ENCODE measurements around the gene ZFX. TPM values are rescaled to one million over a fixed set of nuclear protein-coding genes. Genes with fewer than 3 reads are reported as not detected.
A peak's percentile ranks its signal among the peaks of the same experiment; 100 is the strongest.

Gene ZFX
- total RNA-seq, 1 experiment from 2014 or later = 63.9 TPM

DNA sequence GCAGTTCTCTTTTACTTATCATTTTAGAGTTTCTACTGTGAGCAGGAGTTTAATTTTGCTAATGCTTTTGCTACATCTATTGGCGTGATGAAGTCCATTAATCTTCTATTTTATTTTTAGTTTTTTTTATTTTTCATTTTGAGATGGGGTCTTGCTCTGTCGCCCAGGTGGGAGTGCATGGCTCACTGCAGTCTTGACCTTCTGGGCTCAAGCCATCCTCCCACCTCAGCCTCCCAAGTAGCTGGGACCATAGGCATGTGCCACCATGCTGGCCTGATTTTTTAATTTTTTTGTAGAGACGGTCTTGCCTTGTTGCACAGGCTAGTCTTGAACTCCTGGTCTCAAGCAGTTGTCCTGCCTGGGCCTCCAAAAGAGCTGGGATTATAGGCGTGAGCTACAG is 9.4 kb downstream of the ZFX start:
- POLR2A ChIA-PET (ENCODE audit: low non-redundant PET) = no interaction called here
- CTCF ChIA-PET = no interaction called here
- peaks cover 1% of the 10 kb centered on the region for H3K36me3 ChIP-seq (ENCODE audit: insufficient read depth, low read length, poor library complexity, severe bottlenecking)
- BruUV-seq (replicated peaks) = no TSS peak
- H3K9me3 ChIP-seq (ENCODE audit: low read depth, low read length, poor library complexity, severe bottlenecking) = no peaks in the 10 kb centered on the region
- DNase-seq (ENCODE audit: low spot score) = no peak
- TF ChIP-seq, protein P1, sequence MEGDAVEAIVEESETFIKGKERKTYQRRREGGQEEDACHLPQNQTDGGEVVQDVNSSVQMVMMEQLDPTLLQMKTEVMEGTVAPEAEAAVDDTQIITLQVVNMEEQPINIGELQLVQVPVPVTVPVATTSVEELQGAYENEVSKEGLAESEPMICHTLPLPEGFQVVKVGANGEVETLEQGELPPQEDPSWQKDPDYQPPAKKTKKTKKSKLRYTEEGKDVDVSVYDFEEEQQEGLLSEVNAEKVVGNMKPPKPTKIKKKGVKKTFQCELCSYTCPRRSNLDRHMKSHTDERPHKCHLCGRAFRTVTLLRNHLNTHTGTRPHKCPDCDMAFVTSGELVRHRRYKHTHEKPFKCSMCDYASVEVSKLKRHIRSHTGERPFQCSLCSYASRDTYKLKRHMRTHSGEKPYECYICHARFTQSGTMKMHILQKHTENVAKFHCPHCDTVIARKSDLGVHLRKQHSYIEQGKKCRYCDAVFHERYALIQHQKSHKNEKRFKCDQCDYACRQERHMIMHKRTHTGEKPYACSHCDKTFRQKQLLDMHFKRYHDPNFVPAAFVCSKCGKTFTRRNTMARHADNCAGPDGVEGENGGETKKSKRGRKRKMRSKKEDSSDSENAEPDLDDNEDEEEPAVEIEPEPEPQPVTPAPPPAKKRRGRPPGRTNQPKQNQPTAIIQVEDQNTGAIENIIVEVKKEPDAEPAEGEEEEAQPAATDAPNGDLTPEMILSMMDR (conservative IDR thresholded peaks at IDR 0.05; ENCODE audit: low read depth, low read length) = no peak
- H3K27me3 ChIP-seq (replicated peaks; ENCODE audit: insufficient read depth, low read depth, low read length, poor library complexity) = no peaks in the 10 kb centered on the region
- H3K4me3 ChIP-seq (ENCODE audit: low read depth, low read length, poor library complexity, severe bottlenecking) = no peak overlapping the region
- peaks cover 16% of the 10 kb centered on the region for H3K4me1 ChIP-seq (ENCODE audit: insufficient read depth, low read length, poor library complexity, severe bottlenecking)
- no peak overlapping the region for H3K27ac ChIP-seq (ENCODE audit: low read depth, low read length, poor library complexity, severe bottlenecking)
- intact Hi-C loops (cut with micrococcal nuclease; ENCODE audit: unreplicated experiment) = no loop called here

DNA sequence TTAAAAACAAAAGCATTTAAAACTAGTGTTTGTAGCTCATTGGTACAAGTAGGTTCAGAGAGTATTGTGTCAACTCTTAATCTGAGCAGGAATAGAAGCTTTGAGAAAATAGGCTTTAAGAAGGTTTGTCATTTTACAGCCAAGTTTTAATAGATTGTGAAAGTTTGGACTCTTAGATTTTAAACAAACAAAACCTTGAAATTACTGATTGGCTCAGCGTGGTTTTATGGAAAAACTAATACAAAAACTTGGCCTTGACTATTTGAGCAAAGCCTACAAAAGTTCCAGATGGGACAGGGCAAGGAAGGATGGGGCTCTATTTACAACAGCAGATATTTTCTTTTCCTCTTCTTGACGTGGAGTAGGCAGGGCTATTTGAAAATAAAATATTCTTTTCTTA is 16.5 kb downstream of the ZFX start:
- intact Hi-C loops (cut with micrococcal nuclease; ENCODE audit: unreplicated experiment) = no loop called here
- ChIA-PET POLR2A (ENCODE audit: low non-redundant PET) (no interaction called here), CTCF (no interaction called here)
- Histone ChIP-seq H3K36me3 (ENCODE audit: insufficient read depth, low read length, poor library complexity, severe bottlenecking) (no peaks in the 10 kb centered on the region), H3K27me3 (replicated peaks; ENCODE audit: insufficient read depth, low read depth, low read length, poor library complexity) (no peaks in the 10 kb centered on the region), H3K4me3 (ENCODE audit: low read depth, low read length, poor library complexity, severe bottlenecking) (no peak overlapping the region), H3K4me1 (ENCODE audit: insufficient read depth, low read length, poor library complexity, severe bottlenecking) (peaks cover 49% of the 10 kb centered on the region), H3K27ac (ENCODE audit: low read depth, low read length, poor library complexity, severe bottlenecking) (no peak overlapping the region), H3K9me3 (ENCODE audit: low read depth, low read length, poor library complexity, severe bottlenecking) (no peaks in the 10 kb centered on the region)
- no TSS peak for BruUV-seq (replicated peaks)
- no peak for DNase-seq (ENCODE audit: low spot score)
- TF ChIP-seq, protein P1 (conservative IDR thresholded peaks at IDR 0.05; ENCODE audit: low read depth, low read length) = no peak
- TF ChIP-seq EZH2 (IDR thresholded peaks at IDR 0.05; ENCODE audit: borderline replicate concordance, low read depth, low read length, poor library complexity, severe bottlenecking) = no peak

DNA sequence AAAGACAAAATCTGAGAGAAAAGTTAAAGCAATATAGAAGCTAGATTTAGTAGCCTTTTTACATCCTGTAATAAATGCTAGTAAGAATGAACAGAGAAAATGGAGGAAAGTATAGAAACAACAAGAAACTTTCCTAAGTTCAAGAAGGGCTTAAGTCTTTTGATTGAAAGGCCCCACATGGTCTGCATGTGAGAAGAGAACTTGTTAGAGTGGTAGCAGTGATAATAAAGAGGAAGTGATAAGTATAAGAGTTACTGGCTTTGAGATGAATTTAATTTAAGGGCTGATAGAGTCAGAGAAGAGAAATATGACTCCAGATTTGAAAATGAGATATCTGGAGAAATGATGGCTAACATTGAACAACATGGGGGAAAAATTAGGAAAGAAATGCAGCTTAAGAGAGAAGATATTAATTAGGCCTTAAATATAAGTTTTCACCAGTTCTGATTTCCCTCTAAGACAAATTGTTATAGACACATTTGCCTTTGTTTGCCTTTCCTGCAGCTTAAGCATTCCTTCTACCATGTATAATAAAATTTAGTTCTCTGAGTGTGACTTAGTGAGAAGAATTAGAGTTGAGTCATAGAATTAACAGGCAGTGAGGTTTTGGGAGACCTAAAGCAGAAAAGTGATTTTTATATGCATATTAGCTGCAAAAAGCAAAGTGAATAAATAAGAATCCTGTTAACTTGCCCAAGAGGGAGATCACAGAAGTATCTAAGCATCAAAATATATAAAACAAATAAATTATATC is 18.4 kb downstream of the ZFX start:
- BruUV-seq (replicated peaks) = no TSS peak
- ChIA-PET POLR2A (ENCODE audit: low non-redundant PET) (no interaction called here), CTCF (no interaction called here)
- Histone ChIP-seq H3K27me3 (replicated peaks; ENCODE audit: insufficient read depth, low read depth, low read length, poor library complexity) (no peaks in the 10 kb centered on the region), H3K4me1 (ENCODE audit: insufficient read depth, low read length, poor library complexity, severe bottlenecking) (peaks cover 45% of the 10 kb centered on the region), H3K36me3 (ENCODE audit: insufficient read depth, low read length, poor library complexity, severe bottlenecking) (peaks cover 6% of the 10 kb centered on the region), H3K9me3 (ENCODE audit: low read depth, low read length, poor library complexity, severe bottlenecking) (no peaks in the 10 kb centered on the region), H3K4me3 (ENCODE audit: low read depth, low read length, poor library complexity, severe bottlenecking) (no peak overlapping the region), H3K27ac (ENCODE audit: low read depth, low read length, poor library complexity, severe bottlenecking) (peak overlapping the region; percentile 59)
- TF ChIP-seq, protein P1 (conservative IDR thresholded peaks at IDR 0.05; ENCODE audit: low read depth, low read length) = no peak
- TF ChIP-seq EZH2 (IDR thresholded peaks at IDR 0.05; ENCODE audit: borderline replicate concordance, low read depth, low read length, poor library complexity, severe bottlenecking) = no peak
- DNase-seq (ENCODE audit: low spot score) = peak; percentile 50
- intact Hi-C loops (cut with micrococcal nuclease; ENCODE audit: unreplicated experiment) = no loop called here
